ENCODE data around the gene HOXD9.

Gene HOXD9

DNA sequence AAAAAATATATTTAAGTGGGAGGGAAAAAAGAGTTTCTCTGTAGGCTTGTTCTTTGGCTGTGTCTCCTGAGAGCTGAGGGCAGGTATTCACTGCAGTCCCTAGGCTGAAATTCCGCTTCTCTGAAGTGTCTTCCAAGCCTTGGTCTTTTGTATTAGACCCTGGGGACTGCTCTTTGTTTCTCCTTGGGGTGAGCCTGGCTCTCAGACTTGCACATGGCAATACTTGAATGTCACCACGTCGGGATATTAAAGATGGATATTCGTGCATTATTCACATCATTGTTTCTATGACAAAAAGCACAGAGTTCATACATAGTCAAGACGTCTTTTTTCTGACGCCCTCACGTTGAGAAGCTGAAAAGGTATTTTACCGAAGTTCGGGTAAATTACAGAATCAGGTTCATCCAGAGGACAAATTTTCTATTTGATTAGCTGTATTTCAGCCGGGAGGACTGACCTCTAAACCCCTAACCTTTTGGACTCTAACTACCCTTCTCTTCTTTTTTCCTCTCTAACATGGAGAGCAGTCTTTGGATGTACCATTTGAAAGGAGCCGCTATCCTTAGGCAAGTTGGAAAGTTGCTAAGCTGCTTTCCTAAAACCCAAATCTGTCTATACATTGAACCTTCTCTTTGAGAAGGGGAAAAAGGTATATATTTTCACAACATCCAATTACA lies 32.2 kb downstream of the HOXD9 start:
- H3K27me3 ChIP-seq (replicated peaks in 2 of 5; ENCODE audit: control insufficient read depth in 4 of 5, insufficient read depth in 5 of 5, low read length in 4 of 5): peaks cover 14 to 100% (median 61%) of the 10 kb centered on the region in 5 experiments
- 44% methylated on average over 7 of the region's 11 CpGs for WGBS (ENCODE audit: insufficient coverage)
- H3K27ac ChIP-seq (ENCODE audit: insufficient read depth in 1 of 2, low read depth in 1 of 2, low read length in 2 of 2, poor library complexity in 1 of 2, severe bottlenecking in 2 of 2): no peak overlapping the region
- POLR2A ChIA-PET: no interaction called here
- CTCF ChIA-PET: interaction anchor here (0.8 to 2.4 kb wide), 7 partner anchors 10 to 492 kb away, joined by 3 to 13 read pairs (median 4); no protein-coding TSS in a partner anchor
- peaks cover 0 to 3% (median 0%) of the 10 kb centered on the region in 5 experiments for H3K9me3 ChIP-seq (ENCODE audit: control extremely low read depth in 1 of 5, control insufficient read depth in 4 of 5, insufficient read depth in 2 of 5, low read depth in 1 of 5, low read length in 4 of 5)
- DNase-seq: no peak
- no peaks in the 10 kb centered on the region for H3K36me3 ChIP-seq (ENCODE audit: control insufficient read depth in 4 of 4, insufficient read depth in 4 of 4, low read length in 3 of 4)
- no peak overlapping the region for H3K4me3 ChIP-seq (ENCODE audit: control insufficient read depth in 1 of 7, extremely low read depth in 1 of 7, insufficient read depth in 4 of 7, low read depth in 2 of 7, low read length in 6 of 7)
- peaks cover 0 to 13% (median 4%) of the 10 kb centered on the region in 4 experiments for H3K4me1 ChIP-seq (ENCODE audit: control extremely low read depth in 1 of 4, control insufficient read depth in 4 of 4, insufficient read depth in 4 of 4, low read length in 3 of 4)

- no peak overlapping the region for H3K4me3 ChIP-seq (ENCODE audit: control insufficient read depth in 1 of 7, extremely low read depth in 1 of 7, insufficient read depth in 4 of 7, low read depth in 2 of 7, low read length in 6 of 7)
- ChIA-PET CTCF (interaction anchor here (0.8 to 2.4 kb wide), 8 partner anchors 11 to 496 kb away, joined by 3 to 13 read pairs (median 4); no protein-coding TSS in a partner anchor), POLR2A (no interaction called here)
- no peak for DNase-seq
- H3K4me1 ChIP-seq (ENCODE audit: control extremely low read depth in 1 of 4, control insufficient read depth in 4 of 4, insufficient read depth in 4 of 4, low read length in 3 of 4): peaks cover 0 to 15% (median 5%) of the 10 kb centered on the region in 4 experiments
- H3K27ac ChIP-seq (ENCODE audit: insufficient read depth in 1 of 2, low read depth in 1 of 2, low read length in 2 of 2, poor library complexity in 1 of 2, severe bottlenecking in 2 of 2): no peak overlapping the region
- H3K9me3 ChIP-seq (ENCODE audit: control extremely low read depth in 1 of 5, control insufficient read depth in 4 of 5, insufficient read depth in 2 of 5, low read depth in 1 of 5, low read length in 4 of 5): peaks cover 0 to 3% (median 0%) of the 10 kb centered on the region in 5 experiments
- peaks cover 14 to 100% (median 57%) of the 10 kb centered on the region in 5 experiments for H3K27me3 ChIP-seq (replicated peaks in 2 of 5; ENCODE audit: control insufficient read depth in 4 of 5, insufficient read depth in 5 of 5, low read length in 4 of 5)
- 14% methylated on average over 5 of the region's 6 CpGs for WGBS (ENCODE audit: insufficient coverage)
- H3K36me3 ChIP-seq (ENCODE audit: control insufficient read depth in 4 of 4, insufficient read depth in 4 of 4, low read length in 3 of 4): no peaks in the 10 kb centered on the region
Observed at GRCh38 chr2:176155356-176156044, 33.0 kb downstream of the HOXD9 start.

GRCh38 chr2:176156301-176156806 lies 33.8 kb downstream of the HOXD9 start:
- Histone ChIP-seq H3K9me3 (ENCODE audit: control extremely low read depth in 1 of 5, control insufficient read depth in 4 of 5, insufficient read depth in 2 of 5, low read depth in 1 of 5, low read length in 4 of 5) (peaks cover 0 to 2% (median 0%) of the 10 kb centered on the region in 5 experiments), H3K4me1 (ENCODE audit: control extremely low read depth in 1 of 4, control insufficient read depth in 4 of 4, insufficient read depth in 4 of 4, low read length in 3 of 4) (peaks cover 0 to 15% (median 5%) of the 10 kb centered on the region in 4 experiments), H3K27me3 (replicated peaks in 2 of 5; ENCODE audit: control insufficient read depth in 4 of 5, insufficient read depth in 5 of 5, low read length in 4 of 5) (peaks cover 14 to 100% (median 61%) of the 10 kb centered on the region in 5 experiments), H3K27ac (ENCODE audit: insufficient read depth in 1 of 2, low read depth in 1 of 2, low read length in 2 of 2, poor library complexity in 1 of 2, severe bottlenecking in 2 of 2) (no peak overlapping the region), H3K4me3 (ENCODE audit: control insufficient read depth in 1 of 7, extremely low read depth in 1 of 7, insufficient read depth in 4 of 7, low read depth in 2 of 7, low read length in 6 of 7) (no peak overlapping the region), H3K36me3 (ENCODE audit: control insufficient read depth in 4 of 4, insufficient read depth in 4 of 4, low read length in 3 of 4) (no peaks in the 10 kb centered on the region)
- no peak for DNase-seq
- ChIA-PET CTCF (interaction anchor here (0.6 to 2.4 kb wide), 3 partner anchors 16 to 495 kb away, joined by 3 to 13 read pairs (median 5); no protein-coding TSS in a partner anchor), POLR2A (no interaction called here)
- 43% methylated on average over 5 of the region's 8 CpGs for WGBS (ENCODE audit: insufficient coverage)

- no peaks in the 10 kb centered on the region for H3K36me3 ChIP-seq (ENCODE audit: control insufficient read depth in 4 of 4, insufficient read depth in 4 of 4, low read length in 3 of 4)
- no peak within 1 kb of the TSS for H3K27ac ChIP-seq (ENCODE audit: insufficient read depth in 1 of 2, low read depth in 1 of 2, low read length in 2 of 2, poor library complexity in 1 of 2, severe bottlenecking in 2 of 2)
- H3K4me1 ChIP-seq (ENCODE audit: control extremely low read depth in 1 of 4, control insufficient read depth in 4 of 4, insufficient read depth in 4 of 4, low read length in 3 of 4): peaks cover 0 to 13% (median 3%) of the 10 kb centered on the region in 4 experiments
- H3K27me3 ChIP-seq (replicated peaks in 2 of 5; ENCODE audit: control insufficient read depth in 4 of 5, insufficient read depth in 5 of 5, low read length in 4 of 5): peaks cover 14 to 100% (median 64%) of the 10 kb centered on the region in 5 experiments
- ChIA-PET CTCF (no interaction called here), POLR2A (no interaction called here)
- H3K9me3 ChIP-seq (ENCODE audit: control extremely low read depth in 1 of 5, control insufficient read depth in 4 of 5, insufficient read depth in 2 of 5, low read depth in 1 of 5, low read length in 4 of 5): peaks cover 0 to 6% (median 0%) of the 10 kb centered on the region in 5 experiments
- no peak for DNase-seq
- no peak within 1 kb of the TSS for H3K4me3 ChIP-seq (ENCODE audit: control insufficient read depth in 1 of 7, extremely low read depth in 1 of 7, insufficient read depth in 4 of 7, low read depth in 2 of 7, low read length in 6 of 7)
- 4% methylated on average over 33 of the region's 48 CpGs for WGBS (ENCODE audit: insufficient coverage)
Observed at GRCh38 chr2:176156807-176157498, 34.4 kb downstream of the HOXD9 start, which contains the start of gene HOXD3. TSS of gene HOXD3 (plus strand) at chr2:176157307. CDS start at chr2:176169115, 11,808 bp downstream.

DNA sequence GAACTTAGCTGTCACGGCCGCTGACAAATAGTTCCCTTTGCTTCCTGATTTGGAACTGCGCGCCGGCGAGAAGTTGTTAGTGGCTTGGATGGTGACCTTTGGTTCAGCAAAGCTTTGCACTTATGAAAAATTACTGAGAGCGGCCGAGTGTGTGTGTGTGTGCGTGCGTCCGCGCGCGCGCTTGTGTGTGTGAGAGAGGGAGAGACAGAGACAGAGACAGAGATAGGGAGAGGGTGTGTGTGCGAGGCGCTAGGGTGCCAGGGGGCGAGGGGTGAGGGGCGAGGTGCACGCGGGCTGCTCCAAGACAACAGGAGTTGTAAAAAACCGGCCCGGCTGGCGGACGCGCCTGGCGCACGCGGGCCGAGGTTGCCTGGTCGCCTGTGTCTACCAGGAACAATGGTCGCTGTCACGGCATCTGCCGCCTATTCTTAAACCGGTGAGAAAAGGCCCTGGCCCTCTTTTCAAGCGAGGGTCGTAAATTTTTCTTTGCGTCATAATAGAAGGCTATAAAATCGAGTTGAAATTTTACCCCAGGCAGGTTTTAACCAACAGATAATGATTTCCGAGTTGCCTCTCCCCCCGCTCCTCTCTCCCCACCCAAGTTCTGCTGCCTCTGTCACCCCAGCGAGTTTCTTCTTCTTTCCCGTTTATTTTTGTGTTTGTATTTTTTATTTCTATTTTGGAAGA lies 35.1 kb downstream of the HOXD9 start:
- H3K4me1 ChIP-seq (ENCODE audit: control extremely low read depth in 1 of 4, control insufficient read depth in 4 of 4, insufficient read depth in 4 of 4, low read length in 3 of 4): peaks cover 0 to 7% (median 3%) of the 10 kb centered on the region in 4 experiments
- DNase-seq: peak in 1 of 3 donors; percentile 41
- no peak overlapping the region for H3K27ac ChIP-seq (ENCODE audit: insufficient read depth in 1 of 2, low read depth in 1 of 2, low read length in 2 of 2, poor library complexity in 1 of 2, severe bottlenecking in 2 of 2)
- peaks cover 0 to 10% (median 0%) of the 10 kb centered on the region in 5 experiments for H3K9me3 ChIP-seq (ENCODE audit: control extremely low read depth in 1 of 5, control insufficient read depth in 4 of 5, insufficient read depth in 2 of 5, low read depth in 1 of 5, low read length in 4 of 5)
- H3K27me3 ChIP-seq (replicated peaks in 2 of 5; ENCODE audit: control insufficient read depth in 4 of 5, insufficient read depth in 5 of 5, low read length in 4 of 5): peaks cover 14 to 100% (median 67%) of the 10 kb centered on the region in 5 experiments
- no peaks in the 10 kb centered on the region for H3K36me3 ChIP-seq (ENCODE audit: control insufficient read depth in 4 of 4, insufficient read depth in 4 of 4, low read length in 3 of 4)
- H3K4me3 ChIP-seq (ENCODE audit: control insufficient read depth in 1 of 7, extremely low read depth in 1 of 7, insufficient read depth in 4 of 7, low read depth in 2 of 7, low read length in 6 of 7): no peak overlapping the region
- CTCF ChIA-PET: interaction anchor here (1.0 kb wide), 1 partner anchor 9 kb away, joined by 3 read pairs; no protein-coding TSS in a partner anchor
- POLR2A ChIA-PET: no interaction called here
- WGBS (ENCODE audit: insufficient coverage): 5% methylated on average over 32 of the region's 43 CpGs

DNA sequence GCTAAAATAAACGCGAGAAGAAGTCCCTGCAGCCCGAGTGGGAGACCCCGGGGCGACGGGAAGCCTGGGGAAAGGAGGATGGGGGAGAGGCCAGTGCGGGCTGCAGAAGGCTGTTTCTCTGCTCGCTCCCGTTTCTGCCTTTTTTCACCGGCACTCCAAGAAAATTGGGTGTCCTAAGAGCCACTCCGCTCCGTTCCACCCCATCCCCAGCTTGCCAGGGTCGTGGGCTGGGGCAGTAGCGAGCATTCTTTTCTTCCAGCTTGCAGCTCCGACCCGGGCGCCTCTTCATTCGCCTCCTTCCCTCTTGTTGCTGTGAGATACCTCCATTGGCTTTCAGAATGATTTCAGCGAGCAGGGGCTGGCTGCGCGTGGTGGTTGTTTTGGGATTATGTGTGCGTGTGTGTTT lies 35.7 kb downstream of the HOXD9 start:
- no peaks in the 10 kb centered on the region for H3K36me3 ChIP-seq (ENCODE audit: control insufficient read depth in 4 of 4, insufficient read depth in 4 of 4, low read length in 3 of 4)
- CTCF ChIA-PET: interaction anchor here (1.0 kb wide), 1 partner anchor 9 kb away, joined by 3 read pairs; no protein-coding TSS in a partner anchor
- peaks cover 0 to 7% (median 3%) of the 10 kb centered on the region in 4 experiments for H3K4me1 ChIP-seq (ENCODE audit: control extremely low read depth in 1 of 4, control insufficient read depth in 4 of 4, insufficient read depth in 4 of 4, low read length in 3 of 4)
- H3K27me3 ChIP-seq (replicated peaks in 2 of 5; ENCODE audit: control insufficient read depth in 4 of 5, insufficient read depth in 5 of 5, low read length in 4 of 5): peaks cover 14 to 100% (median 69%) of the 10 kb centered on the region in 5 experiments
- H3K27ac ChIP-seq (ENCODE audit: insufficient read depth in 1 of 2, low read depth in 1 of 2, low read length in 2 of 2, poor library complexity in 1 of 2, severe bottlenecking in 2 of 2): no peak overlapping the region
- no peak overlapping the region for H3K4me3 ChIP-seq (ENCODE audit: control insufficient read depth in 1 of 7, extremely low read depth in 1 of 7, insufficient read depth in 4 of 7, low read depth in 2 of 7, low read length in 6 of 7)
- POLR2A ChIA-PET: no interaction called here
- 4% methylated on average over 10 of the region's 22 CpGs for WGBS (ENCODE audit: insufficient coverage)
- no peak for DNase-seq
- H3K9me3 ChIP-seq (ENCODE audit: control extremely low read depth in 1 of 5, control insufficient read depth in 4 of 5, insufficient read depth in 2 of 5, low read depth in 1 of 5, low read length in 4 of 5): peaks cover 0 to 10% (median 0%) of the 10 kb centered on the region in 5 experiments
